ENCODE data around the gene OR10W1.
A peak's percentile ranks its signal among the peaks of the same experiment; 100 is the strongest.

Gene OR10W1

DNA sequence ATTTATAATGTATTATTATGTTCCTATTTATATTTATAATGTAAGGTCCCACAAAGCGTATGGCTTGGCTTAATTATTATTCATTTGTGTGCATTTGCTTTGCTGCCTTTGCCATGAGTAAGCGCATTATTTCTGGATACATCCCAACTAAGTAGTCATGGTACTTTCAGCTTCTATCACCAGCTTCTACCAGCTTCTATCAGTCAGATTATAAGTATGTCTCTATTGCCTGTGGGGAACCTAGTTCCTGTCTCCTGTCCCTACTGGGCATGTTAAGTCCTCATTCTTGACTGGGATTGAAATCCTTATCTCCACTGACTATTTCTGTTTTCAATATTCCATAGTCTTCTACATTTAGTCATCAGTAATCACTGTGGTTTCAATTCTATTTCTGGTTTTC, 33.5 kb upstream of the OR10W1 start (continued):
- TF ChIP-seq SCRT2 (tag by site-specific recombination; IDR thresholded peaks at IDR 0.05) (no peak), ZNF529 (tag by site-specific recombination; IDR thresholded peaks at IDR 0.05; ENCODE audit: insufficient replicate concordance) (no peak)

DNA sequence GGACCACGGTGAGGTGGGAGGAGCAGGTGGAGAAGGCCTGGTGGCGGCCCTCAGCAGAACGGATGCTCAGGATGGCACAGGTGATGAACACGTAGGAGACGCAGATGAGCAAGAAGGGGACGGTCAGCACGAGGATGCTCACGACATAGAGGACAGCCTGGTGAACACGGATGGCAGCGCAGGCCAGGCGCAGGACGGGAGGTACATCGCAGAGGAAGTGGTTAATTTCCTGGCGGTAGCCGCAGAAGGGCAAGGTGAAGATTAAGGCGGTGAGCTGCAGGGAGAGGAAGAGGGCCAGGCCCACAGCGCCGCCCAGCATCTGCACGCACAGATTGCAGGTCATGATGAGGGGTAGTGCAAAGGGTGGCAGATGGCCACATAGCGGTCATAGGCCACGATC, 24.0 kb upstream of the OR10W1 start:
- CTCF ChIA-PET, result no interaction called here
- Histone ChIP-seq H3K36me3 (ENCODE audit: control insufficient read depth in 2 of 2, insufficient read depth in 1 of 2, low read length in 2 of 2) (no peaks in the 10 kb centered on the region), H3K27ac (ENCODE audit: extremely low read depth, low read depth, low read length) (no peak overlapping the region), H3K4me3 (ENCODE audit: low read depth, low read length) (no peak overlapping the region), H3K4me1 (ENCODE audit: control insufficient read depth, insufficient read depth, low read length) (no peaks in the 10 kb centered on the region), H3K9me3 (ENCODE audit: control insufficient read depth, insufficient read depth, low read depth, low read length) (no peaks in the 10 kb centered on the region)
- POLR2A ChIA-PET, result no interaction called here
- no peak for TF ChIP-seq TRIM28 (IDR thresholded peaks at IDR 0.05; ENCODE audit: borderline replicate concordance, low read length)
- no peak for TF ChIP-seq KLF8 (tag by site-specific recombination; IDR thresholded peaks at IDR 0.05)
- no peak for TF ChIP-seq ZNF596 (tag by site-specific recombination; IDR thresholded peaks at IDR 0.05)
- no peak for TF ChIP-seq ZNF211 (tag by site-specific recombination; IDR thresholded peaks at IDR 0.05; ENCODE audit: low read depth)
- no peak for TF ChIP-seq GLI2 (tag by site-specific recombination; IDR thresholded peaks at IDR 0.05; ENCODE audit: borderline replicate concordance, low read depth)
- TF ChIP-seq MEIS1 (CRISPR knock-in tag; IDR thresholded peaks at IDR 0.05; ENCODE audit: borderline replicate concordance), result no peak
- TF ChIP-seq ZNF658 (tag by site-specific recombination; IDR thresholded peaks at IDR 0.05), result no peak

DNA sequence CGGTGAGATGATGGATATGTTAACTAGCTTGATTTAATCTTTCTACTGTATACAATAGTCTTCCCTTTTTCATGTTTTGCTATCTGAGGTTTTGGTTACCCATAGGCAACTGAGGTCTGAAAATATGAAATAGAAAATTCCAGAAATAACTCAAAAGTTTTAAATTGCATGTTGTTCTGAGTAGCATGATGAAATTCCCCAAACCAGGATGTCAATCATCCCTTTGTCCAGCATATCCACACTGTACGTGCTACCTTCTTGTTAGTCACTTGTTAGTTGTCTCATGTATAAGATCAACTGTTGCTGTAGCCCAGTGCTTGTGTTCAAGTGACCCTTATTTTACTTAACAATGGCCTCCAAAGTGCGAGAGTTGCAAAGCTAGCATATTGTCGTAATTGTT, 21.2 kb upstream of the OR10W1 start:
- H3K27ac ChIP-seq (ENCODE audit: extremely low read depth, low read depth, low read length), result no peak overlapping the region
- H3K4me1 ChIP-seq (ENCODE audit: control insufficient read depth, insufficient read depth, low read length), result no peaks in the 10 kb centered on the region
- H3K4me3 ChIP-seq (ENCODE audit: low read depth, low read length), result no peak overlapping the region
- ChIA-PET CTCF (interaction anchor here (1.2 kb wide), 1 partner anchor 235 kb away, joined by 4 read pairs; no protein-coding TSS in a partner anchor), POLR2A (no interaction called here)
- TF ChIP-seq ZNF660 (tag by site-specific recombination; IDR thresholded peaks at IDR 0.05), result no peak
- no peak for TF ChIP-seq ZNF155 (tag by site-specific recombination; IDR thresholded peaks at IDR 0.05)
- no peak for TF ChIP-seq ZNF140 (tag by site-specific recombination; IDR thresholded peaks at IDR 0.05)
- TF ChIP-seq, protein P1, sequence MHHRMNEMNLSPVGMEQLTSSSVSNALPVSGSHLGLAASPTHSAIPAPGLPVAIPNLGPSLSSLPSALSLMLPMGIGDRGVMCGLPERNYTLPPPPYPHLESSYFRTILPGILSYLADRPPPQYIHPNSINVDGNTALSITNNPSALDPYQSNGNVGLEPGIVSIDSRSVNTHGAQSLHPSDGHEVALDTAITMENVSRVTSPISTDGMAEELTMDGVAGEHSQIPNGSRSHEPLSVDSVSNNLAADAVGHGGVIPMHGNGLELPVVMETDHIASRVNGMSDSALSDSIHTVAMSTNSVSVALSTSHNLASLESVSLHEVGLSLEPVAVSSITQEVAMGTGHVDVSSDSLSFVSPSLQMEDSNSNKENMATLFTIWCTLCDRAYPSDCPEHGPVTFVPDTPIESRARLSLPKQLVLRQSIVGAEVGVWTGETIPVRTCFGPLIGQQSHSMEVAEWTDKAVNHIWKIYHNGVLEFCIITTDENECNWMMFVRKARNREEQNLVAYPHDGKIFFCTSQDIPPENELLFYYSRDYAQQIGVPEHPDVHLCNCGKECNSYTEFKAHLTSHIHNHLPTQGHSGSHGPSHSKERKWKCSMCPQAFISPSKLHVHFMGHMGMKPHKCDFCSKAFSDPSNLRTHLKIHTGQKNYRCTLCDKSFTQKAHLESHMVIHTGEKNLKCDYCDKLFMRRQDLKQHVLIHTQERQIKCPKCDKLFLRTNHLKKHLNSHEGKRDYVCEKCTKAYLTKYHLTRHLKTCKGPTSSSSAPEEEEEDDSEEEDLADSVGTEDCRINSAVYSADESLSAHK (tag by site-specific recombination; IDR thresholded peaks at IDR 0.05), result no peak
- no peaks in the 10 kb centered on the region for H3K36me3 ChIP-seq (ENCODE audit: control insufficient read depth in 2 of 2, insufficient read depth in 1 of 2, low read length in 2 of 2)
- no peaks in the 10 kb centered on the region for H3K9me3 ChIP-seq (ENCODE audit: control insufficient read depth, insufficient read depth, low read depth, low read length)

DNA sequence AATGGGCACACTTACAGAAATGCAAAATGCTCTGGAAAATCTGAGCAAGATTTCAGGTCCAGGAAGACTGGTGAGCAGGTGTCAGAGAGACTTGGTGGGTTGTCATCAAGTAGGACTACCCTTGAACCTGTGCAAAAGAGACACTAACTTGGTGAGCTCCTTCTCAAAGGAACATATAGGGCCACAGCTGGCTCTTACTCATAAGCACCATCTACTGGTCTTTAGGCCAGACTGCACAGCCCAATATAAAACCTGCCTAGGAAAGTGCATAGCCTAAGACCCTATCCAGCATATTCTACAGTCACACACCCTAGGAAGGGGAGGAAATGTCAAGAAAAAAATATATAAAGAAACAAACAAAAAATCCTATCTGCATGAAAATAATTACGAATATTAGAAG, 18.2 kb upstream of the OR10W1 start:
- TF ChIP-seq ZNF654 (tag by site-specific recombination; IDR thresholded peaks at IDR 0.05; ENCODE audit: low read depth), result peak; percentile 39
- no peak for TF ChIP-seq ZSCAN30 (tag by site-specific recombination; IDR thresholded peaks at IDR 0.05)
- no peak for TF ChIP-seq ZNF658 (tag by site-specific recombination; IDR thresholded peaks at IDR 0.05)

DNA sequence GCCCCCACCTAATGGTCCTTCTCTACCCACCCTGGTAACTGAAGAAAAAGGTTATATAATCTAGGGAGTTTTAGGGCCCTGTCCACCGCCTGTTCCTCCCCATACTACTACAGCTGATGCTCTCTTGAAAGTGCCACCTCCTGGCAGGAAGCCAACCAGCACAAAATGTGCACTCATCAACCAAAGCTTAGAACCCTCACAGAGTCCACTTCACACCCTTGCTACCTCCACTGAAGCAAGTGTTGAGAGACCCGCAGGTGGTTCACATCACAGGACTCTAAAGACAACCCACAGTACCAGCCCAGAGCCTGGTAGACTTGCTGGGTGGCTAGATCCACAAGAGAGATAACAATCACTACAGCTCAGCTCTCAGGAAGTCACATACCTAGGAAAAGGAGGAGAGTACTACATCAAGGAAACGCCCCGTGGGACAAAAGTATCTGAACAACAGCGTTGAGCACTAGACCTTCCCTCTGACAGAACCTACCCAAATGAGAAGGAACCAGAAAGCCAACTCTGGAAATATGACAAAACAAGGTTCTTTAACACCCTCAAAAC, 17.5 kb upstream of the OR10W1 start:
- TF ChIP-seq ZNF10 (tag by site-specific recombination; IDR thresholded peaks at IDR 0.05) (no peak), ZNF2 (tag by site-specific recombination; IDR thresholded peaks at IDR 0.05) (no peak), ZNF555 (tag by site-specific recombination; conservative IDR thresholded peaks at IDR 0.05) (no peak), ZNF626 (tag by site-specific recombination; IDR thresholded peaks at IDR 0.05) (no peak), ZNF112 (tag by site-specific recombination; IDR thresholded peaks at IDR 0.05) (no peak), ZFP37 (tag by site-specific recombination; IDR thresholded peaks at IDR 0.05) (no peak)
- Histone ChIP-seq H3K4me1 (ENCODE audit: control insufficient read depth, insufficient read depth, low read length) (no peaks in the 10 kb centered on the region), H3K36me3 (ENCODE audit: control insufficient read depth in 2 of 2, insufficient read depth in 1 of 2, low read length in 2 of 2) (no peaks in the 10 kb centered on the region), H3K9me3 (ENCODE audit: control insufficient read depth, insufficient read depth, low read depth, low read length) (no peaks in the 10 kb centered on the region), H3K4me3 (ENCODE audit: low read depth, low read length) (no peak overlapping the region), H3K27ac (ENCODE audit: extremely low read depth, low read depth, low read length) (no peak overlapping the region)
- ChIA-PET CTCF (interaction anchor here (0.7 to 1.6 kb wide), 4 partner anchors 13 to 21 kb away, joined by 3 to 6 read pairs (median 4); no protein-coding TSS in a partner anchor), POLR2A (no interaction called here)

More for the DNA sequence above, 18.2 kb upstream of the OR10W1 start:
- POLR2A ChIA-PET, result no interaction called here
- no peak overlapping the region for H3K27ac ChIP-seq (ENCODE audit: extremely low read depth, low read depth, low read length)
- no peaks in the 10 kb centered on the region for H3K9me3 ChIP-seq (ENCODE audit: control insufficient read depth, insufficient read depth, low read depth, low read length)
- CTCF ChIA-PET, result interaction anchor here (0.7 to 1.6 kb wide), 6 partner anchors 10 to 107 kb away, joined by 3 to 6 read pairs (median 4); no protein-coding TSS in a partner anchor
- no peak overlapping the region for H3K4me3 ChIP-seq (ENCODE audit: low read depth, low read length)
- H3K36me3 ChIP-seq (ENCODE audit: control insufficient read depth in 2 of 2, insufficient read depth in 1 of 2, low read length in 2 of 2), result no peaks in the 10 kb centered on the region
- H3K4me1 ChIP-seq (ENCODE audit: control insufficient read depth, insufficient read depth, low read length), result no peaks in the 10 kb centered on the region

All from HEK293 (cell line).